Measurements from ENCODE around the gene CALCOCO1. TPM values are rescaled to one million over a fixed set of nuclear protein-coding genes. Genes with fewer than 3 reads are reported as not detected.

The CALCOCO1 gene
- total and polyA plus RNA-seq, 9 of the 15 experiments (the other 6 are each of a cell fraction or from before 2014, with no cell fraction given) = 1.9 to 31.8 (median 11.0) TPM

DNA sequence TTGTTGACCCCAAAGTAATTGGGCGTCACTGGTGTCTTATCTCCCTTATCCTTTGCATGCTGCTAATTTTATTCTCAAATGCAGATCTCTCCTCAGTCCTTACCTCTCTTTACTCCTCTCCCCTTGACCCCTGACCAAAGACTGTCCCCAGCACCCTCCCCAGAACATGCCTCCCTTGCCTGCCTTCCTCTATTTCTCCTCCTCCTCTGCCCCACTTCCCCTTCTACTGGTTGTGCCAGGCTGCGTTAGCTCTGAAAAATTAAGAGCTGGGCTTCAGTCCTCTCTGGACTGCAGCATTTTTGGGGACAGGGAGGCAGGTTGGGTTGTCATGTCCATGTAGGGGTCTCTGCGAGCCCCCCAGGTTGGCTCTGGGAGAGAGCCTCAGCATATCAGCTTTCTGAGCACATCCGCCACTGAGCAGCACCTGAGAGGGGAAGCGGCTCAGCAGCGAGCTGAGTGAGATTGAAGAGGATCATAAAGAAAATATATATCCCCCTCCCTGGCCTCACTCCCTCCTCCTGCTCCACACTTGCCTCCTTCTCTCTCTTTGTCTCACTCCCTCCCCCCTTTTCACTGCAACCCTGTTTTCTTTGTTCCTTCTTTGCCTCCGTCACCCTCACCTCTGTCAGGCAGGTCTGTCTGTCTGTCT is 31.0 kb upstream of the CALCOCO1 start:
- no peak for FAIRE-seq
- Histone ChIP-seq H3K9me3 (replicated peaks; ENCODE audit: control insufficient read depth, insufficient read depth, low read depth, low read length) (no peaks in the 10 kb centered on the region), H3K9ac (ENCODE audit: insufficient read depth in 1 of 2, low read depth in 2 of 2, low read length in 2 of 2) (no peak overlapping the region), H3K27ac (ENCODE audit: extremely low read depth, low read depth, low read length) (no peak overlapping the region), H2AFZ (ENCODE audit: low read depth, low read length) (no peak overlapping the region), H3K4me2 (ENCODE audit: insufficient read depth, low read length) (no peak overlapping the region), H3K36me3 (ENCODE audit: control insufficient read depth, insufficient read depth, low read length) (no peaks in the 10 kb centered on the region), H3K9me1 (ENCODE audit: control insufficient read depth, insufficient read depth, low read length) (no peaks in the 10 kb centered on the region), H3K27me3 (ENCODE audit: control insufficient read depth in 2 of 2, insufficient read depth in 2 of 2, low read length in 2 of 2) (peaks cover 31 to 66% of the 10 kb centered on the region in 2 experiments), H3K4me3 (no peak overlapping the region), H4K20me1 (replicated peaks; ENCODE audit: control insufficient read depth, insufficient read depth, low read length) (0 out of 2 replicates have a peak, but pooled peaks cover under 1% of the 10 kb centered on the region), H3K79me2 (ENCODE audit: control insufficient read depth, insufficient read depth, low read length) (no peaks in the 10 kb centered on the region), H3K4me1 (replicated peaks in 1 of 2; ENCODE audit: control insufficient read depth in 2 of 2, insufficient read depth in 2 of 2, low read length in 2 of 2) (peaks cover 2 to 3% of the 10 kb centered on the region in 2 experiments; a peak in 2 of 5 replicates)
- POLR2A ChIA-PET = interaction anchor here (1.1 kb wide), 1 partner anchor 24 kb away, joined by 3 read pairs; no protein-coding TSS in a partner anchor
- DNase-seq (ENCODE audit: extremely low read depth in 1 of 4, low spot score in 3 of 4) = no peak
- ATAC-seq = no peak
- intact Hi-C loops (cut with micrococcal nuclease) (no loop called here), in situ Hi-C loops (cut with MboI) (loop anchor here (25.0 kb wide), 1 partner anchor 454 kb away; no protein-coding TSS in a partner anchor)
- no peak for TF ChIP-seq ZFP1 (CRISPR knock-in tag; IDR thresholded peaks at IDR 0.05)
- no peak for TF ChIP-seq MCM7 (IDR thresholded peaks at IDR 0.05)
- no peak for TF ChIP-seq RUNX1 (IDR thresholded peaks at IDR 0.05; ENCODE audit: low read depth)
- no peak for TF ChIP-seq EWSR1 (IDR thresholded peaks at IDR 0.05; ENCODE audit: borderline replicate concordance, low read depth, partially characterized antibody)
- TF ChIP-seq PHF21A (IDR thresholded peaks at IDR 0.05; ENCODE audit: borderline replicate concordance, low read depth) = no peak
- TF ChIP-seq SOX6 (IDR thresholded peaks at IDR 0.05) = no peak
- TF ChIP-seq BDP1 (IDR thresholded peaks at IDR 0.05; ENCODE audit: insufficient read depth, insufficient read length) = no peak
- no peak for TF ChIP-seq ZFP30 (CRISPR knock-in tag; IDR thresholded peaks at IDR 0.05; ENCODE audit: borderline replicate concordance)
- no peak for TF ChIP-seq BRD4 (IDR thresholded peaks at IDR 0.05)
- TF ChIP-seq DNMT1 (IDR thresholded peaks at IDR 0.05) = no peak
- no peak for TF ChIP-seq NFIC (IDR thresholded peaks at IDR 0.05)
- no peak for TF ChIP-seq BCOR (IDR thresholded peaks at IDR 0.05)
- no peak for TF ChIP-seq ZNF184 (CRISPR knock-in tag; IDR thresholded peaks at IDR 0.05)
- TF ChIP-seq, protein P1, sequence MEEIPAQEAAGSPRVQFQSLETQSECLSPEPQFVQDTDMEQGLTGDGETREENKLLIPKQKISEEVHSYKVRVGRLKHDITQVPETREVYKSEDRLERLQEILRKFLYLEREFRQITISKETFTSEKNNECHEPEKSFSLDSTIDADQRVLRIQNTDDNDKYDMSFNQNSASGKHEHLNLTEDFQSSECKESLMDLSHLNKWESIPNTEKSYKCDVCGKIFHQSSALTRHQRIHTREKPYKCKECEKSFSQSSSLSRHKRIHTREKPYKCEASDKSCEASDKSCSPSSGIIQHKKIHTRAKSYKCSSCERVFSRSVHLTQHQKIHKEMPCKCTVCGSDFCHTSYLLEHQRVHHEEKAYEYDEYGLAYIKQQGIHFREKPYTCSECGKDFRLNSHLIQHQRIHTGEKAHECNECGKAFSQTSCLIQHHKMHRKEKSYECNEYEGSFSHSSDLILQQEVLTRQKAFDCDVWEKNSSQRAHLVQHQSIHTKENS (CRISPR knock-in tag; IDR thresholded peaks at IDR 0.05) = no peak
- TF ChIP-seq MTA3 (IDR thresholded peaks at IDR 0.05; ENCODE audit: borderline replicate concordance) = no peak
- no peak for TF ChIP-seq ZNF354B (CRISPR knock-in tag; IDR thresholded peaks at IDR 0.05)
- TF ChIP-seq ZC3H4 (CRISPR knock-in tag; IDR thresholded peaks at IDR 0.05; ENCODE audit: borderline replicate concordance) = no peak
- no TSS peak for BruUV-seq (replicated peaks)
- CTCF ChIA-PET (ENCODE audit: low intra/inter-chr PET ratio) = interaction anchor here (1.1 to 2.0 kb wide), 2 partner anchors 15 to 56 kb away, joined by 7 to 8 read pairs; no protein-coding TSS in a partner anchor
- WGBS (ENCODE audit: insufficient coverage, low coverage, missing lambda C conversion rate) = 5% methylated on average over 7 of the region's 7 CpGs
